HL-60 (cell line): ENCODE measurements around the gene ATP1A4.

Experiments used
- POLR2AphosphoS5 ChIP-seq: IDR thresholded peaks from 2 replicates; pipeline ENCODE4 v1.6.1; 2012; ENCODE audit warnings: low read depth
- TF ChIP-seq, protein P1 (sequence below): IDR thresholded peaks from one replicate; pipeline ENCODE4 v1.5.1; 2011; ENCODE audit warnings: low read length, control low read depth, inconsistent platforms; ENCODE audit not compliant: insufficient read depth

DNA sequence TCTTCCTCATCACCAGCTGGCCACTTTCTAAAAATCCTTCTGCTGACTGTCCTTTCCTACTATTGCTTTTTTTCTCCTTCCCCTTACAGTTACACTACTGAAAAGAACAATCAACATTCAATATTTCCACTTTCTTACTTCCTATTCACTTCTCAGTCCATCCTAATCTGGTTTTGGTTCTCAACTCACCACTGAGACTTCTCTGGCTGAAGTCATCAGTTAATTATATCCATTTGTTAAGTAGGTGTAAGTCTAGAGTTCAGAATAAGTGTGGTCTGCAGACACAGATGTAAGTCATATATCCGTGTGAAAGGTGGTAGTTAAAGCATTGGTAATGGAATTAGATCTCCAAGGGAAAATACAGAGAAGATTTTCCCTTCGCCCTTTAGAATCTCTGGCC lies 75.2 kb downstream of the ATP1A4 start:
- TF ChIP-seq, protein P1, sequence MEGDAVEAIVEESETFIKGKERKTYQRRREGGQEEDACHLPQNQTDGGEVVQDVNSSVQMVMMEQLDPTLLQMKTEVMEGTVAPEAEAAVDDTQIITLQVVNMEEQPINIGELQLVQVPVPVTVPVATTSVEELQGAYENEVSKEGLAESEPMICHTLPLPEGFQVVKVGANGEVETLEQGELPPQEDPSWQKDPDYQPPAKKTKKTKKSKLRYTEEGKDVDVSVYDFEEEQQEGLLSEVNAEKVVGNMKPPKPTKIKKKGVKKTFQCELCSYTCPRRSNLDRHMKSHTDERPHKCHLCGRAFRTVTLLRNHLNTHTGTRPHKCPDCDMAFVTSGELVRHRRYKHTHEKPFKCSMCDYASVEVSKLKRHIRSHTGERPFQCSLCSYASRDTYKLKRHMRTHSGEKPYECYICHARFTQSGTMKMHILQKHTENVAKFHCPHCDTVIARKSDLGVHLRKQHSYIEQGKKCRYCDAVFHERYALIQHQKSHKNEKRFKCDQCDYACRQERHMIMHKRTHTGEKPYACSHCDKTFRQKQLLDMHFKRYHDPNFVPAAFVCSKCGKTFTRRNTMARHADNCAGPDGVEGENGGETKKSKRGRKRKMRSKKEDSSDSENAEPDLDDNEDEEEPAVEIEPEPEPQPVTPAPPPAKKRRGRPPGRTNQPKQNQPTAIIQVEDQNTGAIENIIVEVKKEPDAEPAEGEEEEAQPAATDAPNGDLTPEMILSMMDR = no peak
- no peak for TF ChIP-seq POLR2AphosphoS5
